Right renal pelvis (tissue), 4 donors: Measurements from ENCODE around the gene DCAF6. TPM values are rescaled to one million over a fixed set of nuclear protein-coding genes. Genes with fewer than 3 reads are reported as not detected.

Experiments
- polyA plus RNA-seq, 4 donors: library from polyadenylated mRNA; unstranded; fragments of 120-200 nt; gene quantifications; one replicate each; pipeline ENCODE4 v1.2.1, GENCODE V29; 2013; ENCODE audit not compliant: insufficient read length in 4 of 4

DCAF6 gene
- polyA plus RNA-seq, 4 donors: 78.6 to 82.7 (median 80.4) TPM

Other genes starting within 250 kb of the DCAF6 start
- gene MPZL1, start 214.7 kb upstream of the DCAF6 start, polyA plus RNA-seq: 100 to 1,000 TPM; 125 to 145 (median 141) TPM
- gene ADCY10, start 22.5 kb upstream of the DCAF6 start, polyA plus RNA-seq: under 1 TPM; 0.24 to 0.66 (median 0.46) TPM
- 100 to 1,000 TPM; 210 to 225 (median 215) TPM for gene MPC2, start 389 bp downstream of the DCAF6 start, polyA plus RNA-seq
- 10 to 100 TPM; 20.0 to 23.3 (median 20.8) TPM for gene GPR161, start 200.2 kb downstream of the DCAF6 start, polyA plus RNA-seq
- 10 to 100 TPM; 41.0 to 58.9 (median 56.3) TPM for gene TIPRL, start 242.3 kb downstream of the DCAF6 start, polyA plus RNA-seq